Naive B cell (primary cell): Measurements from ENCODE around the gene TLE1. TPM values are rescaled to one million over a fixed set of nuclear protein-coding genes. Genes with fewer than 3 reads are reported as not detected.
"Not testable (repeated sequence)": the region's sequence is repeated elsewhere in the genome, so short reads cannot be mapped to it uniquely, and the experiment has no call there.

Source experiments
- ATAC-seq, 2 donors: fragments of 150-1000 bp; cut with Tn5 transposase; 2 replicates each; pipeline ENCODE4 v1.10.0; 2021; ENCODE audit warnings: low read depth in 2 of 2, mild to moderate bottlenecking in 2 of 2, moderate library complexity in 2 of 2
- DNase-seq: peaks from one replicate; pipeline ENCODE4 v3.0.0; 2022
- H3K27ac Mint-ChIP-seq, 6 donors: one replicate each; pipeline ENCODE4 v1.8.0; 2020 to 2022; ENCODE audit warnings: mild to moderate bottlenecking in 6 of 6, mixed read lengths in 6 of 6, moderate library complexity in 5 of 6, inconsistent platforms in 2 of 6
- H3K27me3 Mint-ChIP-seq, 3 donors: one replicate each; pipeline ENCODE4 v1.8.0; 2021 to 2022; ENCODE audit warnings: mixed read lengths in 3 of 3, mild to moderate bottlenecking in 1 of 3
- H3K36me3 Mint-ChIP-seq, 2 donors: one replicate each; pipeline ENCODE4 v1.8.0; 2020 to 2022; ENCODE audit warnings: mixed read lengths in 2 of 2, inconsistent platforms in 1 of 2, mild to moderate bottlenecking in 1 of 2
- H3K4me1 Mint-ChIP-seq, 3 donors: one replicate each; pipeline ENCODE4 v1.8.0; 2020 to 2022; ENCODE audit warnings: mixed read lengths in 3 of 3, inconsistent platforms in 1 of 3, mild to moderate bottlenecking in 1 of 3, moderate library complexity in 1 of 3
- H3K4me3 Mint-ChIP-seq, 8 donors: one replicate each; pipeline ENCODE4 v1.8.0; 2020 to 2022; ENCODE audit warnings: mild to moderate bottlenecking in 8 of 8, mixed read lengths in 8 of 8, moderate library complexity in 8 of 8, inconsistent platforms in 2 of 8
- H3K9me3 Mint-ChIP-seq, 7 donors: one replicate each; pipeline ENCODE4 v1.8.0; 2020 to 2022; ENCODE audit warnings: mixed read lengths in 7 of 7, mild to moderate bottlenecking in 5 of 7, inconsistent platforms in 2 of 7, moderate library complexity in 1 of 7
- polyA plus RNA-seq, 6 donors: library from polyadenylated mRNA; unstranded; fragments of 300-500 nt; fragmentation: Illumina TruSeq; gene quantifications; one replicate each; pipeline ENCODE4 v1.2.3, GENCODE V29; 2021; ENCODE audit warnings: low read depth in 6 of 6

Gene TLE1
- 100 to 1,000 TPM in 4 of 6 donors, 10 to 100 TPM in 2; 86.2 to 241 (median 152) TPM for polyA plus RNA-seq

DNA sequence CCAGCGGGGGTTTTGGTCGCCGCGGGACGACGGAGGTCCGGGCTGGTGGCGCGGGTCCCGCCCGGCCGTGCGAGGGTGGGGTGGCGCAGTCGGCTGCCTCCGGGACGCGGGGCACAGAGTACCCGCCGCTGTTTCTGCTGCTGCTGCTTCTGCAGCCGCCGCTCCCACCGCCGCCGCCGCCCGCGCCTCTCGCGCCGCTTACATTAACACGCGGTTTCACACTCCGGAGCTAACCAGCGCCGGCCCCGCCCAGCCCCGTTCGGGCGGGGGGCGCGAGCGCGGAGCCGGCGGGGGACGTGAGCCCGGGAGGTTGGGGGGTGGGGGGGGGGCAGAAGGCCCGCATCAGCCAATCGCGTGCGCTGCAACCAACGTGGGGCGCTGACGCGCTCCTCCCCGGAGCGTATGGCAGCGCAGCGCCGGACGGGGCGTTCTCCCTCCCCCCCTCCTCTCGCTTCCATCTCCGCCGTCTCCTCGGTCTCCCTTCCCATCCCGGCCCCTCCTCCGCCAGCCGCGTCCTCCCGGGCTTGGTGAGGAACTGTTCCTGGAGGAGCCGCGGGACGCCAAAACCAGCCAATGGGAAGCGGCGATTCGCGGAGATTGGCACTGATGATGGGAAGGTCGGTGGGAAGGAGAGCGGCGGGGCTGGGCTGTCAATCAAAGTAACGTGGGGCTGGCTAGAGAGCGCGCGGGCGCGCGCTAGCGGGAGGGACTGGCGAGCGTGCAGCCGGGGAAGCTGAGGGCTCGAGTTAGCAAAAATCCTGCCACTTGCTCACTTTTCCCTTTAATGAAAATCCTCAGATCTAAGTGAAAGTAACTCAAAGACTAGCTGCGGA, at the start of gene TLE1:
TSS of gene TLE1 (minus strand) at position 205 of the 833 bp plus-strand sequence. CDS start 1,307 bp downstream, outside the sequence.
- H3K27ac Mint-ChIP-seq, result peak within 1 kb of the TSS; percentile 95 to 98 (median 97)
- peaks cover 9 to 19% (median 14%) of the 10 kb centered on the region in 3 donors for H3K4me1 Mint-ChIP-seq
- H3K36me3 Mint-ChIP-seq, result no peaks in the 10 kb centered on the region
- peak; percentile 93 for DNase-seq
- peaks cover 0 to 4% (median 0%) of the 10 kb centered on the region in 3 donors for H3K27me3 Mint-ChIP-seq
- H3K9me3 Mint-ChIP-seq, result no peaks in the 10 kb centered on the region
- peak; percentile 68 to 72 for ATAC-seq
- peak within 1 kb of the TSS in 6 of 8 donors; percentile 93 to 99 (median 98) for H3K4me3 Mint-ChIP-seq

DNA sequence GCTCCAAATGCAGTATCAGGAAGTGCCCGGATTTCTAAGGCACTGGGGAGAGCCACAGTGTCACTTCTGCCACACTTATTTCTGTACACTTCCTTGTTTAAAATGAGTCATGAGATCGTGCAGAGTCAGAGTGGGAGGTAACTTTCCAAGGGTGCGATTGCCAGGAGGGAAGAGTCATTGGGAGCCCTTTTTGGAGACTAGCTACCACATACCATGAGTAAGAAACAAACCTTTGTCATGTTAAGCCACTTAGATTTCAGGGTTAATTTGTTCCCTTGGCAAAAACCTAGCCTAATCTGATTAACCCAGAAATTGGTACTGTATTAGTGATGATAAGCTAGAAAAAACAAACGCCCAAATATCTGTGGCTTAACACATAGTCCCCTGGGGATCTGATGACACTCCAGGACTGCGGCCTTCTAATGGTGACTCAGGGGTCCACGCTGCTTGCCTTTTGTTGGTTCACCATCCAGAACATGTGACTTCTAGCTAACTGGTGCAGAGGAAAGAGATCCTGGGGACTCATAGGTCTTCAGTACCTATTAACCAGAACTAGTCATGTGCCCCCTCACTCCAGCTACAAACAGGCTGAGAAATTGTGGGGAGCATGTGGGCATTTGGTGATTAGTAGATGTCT, 48.6 kb upstream of the TLE1 start:
- Mint-ChIP-seq H3K36me3 (peaks cover 0 to 9% of the 10 kb centered on the region in 2 donors), H3K9me3 (peaks cover 0 to 20% (median 6%) of the 10 kb centered on the region in 7 donors), H3K4me3 (peak overlapping the region in 1 of 8 donors; percentile 17), H3K4me1 (no peaks in the 10 kb centered on the region), H3K27me3 (no peaks in the 10 kb centered on the region), H3K27ac (no peak overlapping the region)
- ATAC-seq, result no peak
- DNase-seq, result no peak

DNA sequence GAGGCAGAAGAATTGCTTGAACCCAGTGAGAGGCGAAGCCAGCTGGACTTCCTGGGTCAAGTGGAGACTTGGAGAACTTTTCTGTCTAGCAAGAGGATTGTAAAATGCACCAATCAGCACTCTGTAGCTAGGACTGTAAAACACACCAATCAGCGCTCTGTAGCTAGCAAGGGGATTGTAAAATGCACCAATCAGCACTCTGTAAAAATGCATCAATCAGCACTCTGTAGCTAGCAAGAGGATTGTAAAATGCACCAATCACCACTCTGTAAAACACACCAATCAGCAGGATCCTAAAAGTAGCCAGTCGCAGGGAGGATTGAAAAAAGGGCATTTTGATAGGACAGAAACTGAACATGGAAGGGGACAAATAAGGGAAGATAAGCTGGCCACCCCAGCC, 41.2 kb upstream of the TLE1 start:
- H3K36me3 Mint-ChIP-seq, DNase-seq, H3K9me3 Mint-ChIP-seq, ATAC-seq, H3K27me3 Mint-ChIP-seq: not testable (repeated sequence)
- peaks cover 12 to 31% (median 19%) of the 10 kb centered on the region in 3 donors for H3K4me1 Mint-ChIP-seq
- H3K27ac Mint-ChIP-seq, result peak overlapping the region in 3 of 6 donors; percentile 65 to 86 (median 71)
- peak overlapping the region in 1 of 8 donors; percentile 15 for H3K4me3 Mint-ChIP-seq

DNA sequence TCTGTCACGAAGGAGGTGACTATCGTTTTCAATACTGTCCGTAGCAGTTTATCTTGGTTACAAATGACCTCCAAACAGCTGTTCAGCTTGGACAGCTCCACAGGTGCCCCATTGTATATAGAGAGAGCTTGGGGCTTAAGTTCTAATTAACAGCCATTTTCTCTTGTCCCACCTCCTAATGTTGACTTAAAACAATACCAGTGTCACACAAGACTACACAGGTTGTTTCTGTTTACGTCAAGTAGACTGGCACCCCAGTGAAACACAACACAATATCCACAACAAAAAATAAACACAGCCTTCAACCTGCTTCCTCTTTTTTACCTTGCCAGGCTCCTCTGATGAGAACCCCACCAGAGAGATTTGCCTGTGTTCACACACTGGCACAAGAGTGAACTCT, 39.8 kb upstream of the TLE1 start:
- DNase-seq (peak; percentile 66), ATAC-seq (peak; percentile 83)
- H3K9me3 Mint-ChIP-seq, result peaks cover 0 to 2% (median 0%) of the 10 kb centered on the region in 7 donors
- H3K4me1 Mint-ChIP-seq, result peaks cover 12 to 31% (median 19%) of the 10 kb centered on the region in 3 donors
- H3K36me3 Mint-ChIP-seq, result no peaks in the 10 kb centered on the region
- peak overlapping the region; percentile 25 to 96 (median 88) for H3K27ac Mint-ChIP-seq
- H3K4me3 Mint-ChIP-seq, result peak overlapping the region; percentile 29 to 85 (median 70)
- H3K27me3 Mint-ChIP-seq, result no peaks in the 10 kb centered on the region

DNA sequence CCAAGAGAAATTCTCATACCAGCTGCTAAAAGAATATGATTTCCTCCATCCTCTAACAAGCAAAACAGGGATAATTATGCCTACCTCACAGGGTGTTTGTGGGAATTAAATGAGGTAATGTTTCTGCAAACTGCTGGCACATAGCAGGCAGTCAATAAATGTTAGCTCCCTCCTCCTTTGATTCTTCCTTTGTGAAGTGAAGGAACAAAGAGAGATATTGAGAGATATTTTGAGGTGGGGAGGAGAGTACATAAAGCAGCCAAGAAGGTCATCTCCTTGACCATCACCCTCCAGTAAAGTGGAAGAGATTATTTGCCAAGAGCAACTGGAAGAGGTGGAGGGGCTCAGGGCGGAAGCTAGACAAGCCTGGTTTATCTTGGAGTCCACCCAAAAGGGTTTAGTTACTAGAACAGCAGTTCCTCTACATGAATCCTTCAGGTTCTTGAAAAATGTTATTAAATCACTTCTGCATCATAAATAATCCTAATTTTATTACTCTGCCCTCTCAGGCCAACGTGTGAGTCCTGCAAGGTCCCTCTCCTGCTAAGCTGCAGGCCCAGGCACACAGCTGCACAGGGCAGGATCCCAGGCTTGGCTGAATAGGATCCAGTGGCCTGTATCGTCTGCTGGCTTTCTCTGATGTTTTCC, 35.0 kb upstream of the TLE1 start:
- Mint-ChIP-seq H3K4me3 (no peak overlapping the region), H3K27me3 (no peaks in the 10 kb centered on the region), H3K9me3 (peaks cover 0 to 4% (median 1%) of the 10 kb centered on the region in 7 donors), H3K36me3 (peaks cover 0 to 3% of the 10 kb centered on the region in 2 donors), H3K4me1 (peaks cover 10 to 24% (median 24%) of the 10 kb centered on the region in 3 donors), H3K27ac (peak overlapping the region in 2 of 6 donors; percentile 27 to 59)
- no peak for ATAC-seq
- DNase-seq, result no peak

DNA sequence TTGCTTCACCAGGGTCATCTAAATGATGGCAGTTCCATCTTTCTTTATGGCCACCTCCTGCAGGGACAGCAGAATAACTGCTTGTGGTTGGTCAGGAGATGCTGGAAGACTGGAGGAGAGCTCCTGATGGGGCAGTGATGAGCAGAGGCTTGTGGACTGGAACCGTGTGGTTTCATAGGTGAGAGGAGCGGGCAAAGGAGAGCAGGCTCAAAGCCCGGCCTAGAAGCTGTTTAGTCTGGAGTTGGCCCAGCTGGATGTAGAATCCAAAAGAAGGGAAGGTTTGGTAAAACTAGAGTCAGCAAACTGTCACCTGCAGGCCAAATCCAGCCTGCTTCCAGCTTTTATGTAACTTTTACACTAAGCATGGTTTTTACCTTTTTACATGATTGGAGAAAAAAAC, 32.9 kb upstream of the TLE1 start:
- Mint-ChIP-seq H3K27ac (peak overlapping the region in 1 of 6 donors; percentile 72), H3K4me1 (peaks cover 3 to 10% (median 5%) of the 10 kb centered on the region in 3 donors), H3K9me3 (peaks cover 0 to 5% (median 1%) of the 10 kb centered on the region in 7 donors), H3K27me3 (no peaks in the 10 kb centered on the region), H3K4me3 (no peak overlapping the region), H3K36me3 (peaks cover 0 to 6% of the 10 kb centered on the region in 2 donors)
- no peak for DNase-seq
- no peak for ATAC-seq

DNA sequence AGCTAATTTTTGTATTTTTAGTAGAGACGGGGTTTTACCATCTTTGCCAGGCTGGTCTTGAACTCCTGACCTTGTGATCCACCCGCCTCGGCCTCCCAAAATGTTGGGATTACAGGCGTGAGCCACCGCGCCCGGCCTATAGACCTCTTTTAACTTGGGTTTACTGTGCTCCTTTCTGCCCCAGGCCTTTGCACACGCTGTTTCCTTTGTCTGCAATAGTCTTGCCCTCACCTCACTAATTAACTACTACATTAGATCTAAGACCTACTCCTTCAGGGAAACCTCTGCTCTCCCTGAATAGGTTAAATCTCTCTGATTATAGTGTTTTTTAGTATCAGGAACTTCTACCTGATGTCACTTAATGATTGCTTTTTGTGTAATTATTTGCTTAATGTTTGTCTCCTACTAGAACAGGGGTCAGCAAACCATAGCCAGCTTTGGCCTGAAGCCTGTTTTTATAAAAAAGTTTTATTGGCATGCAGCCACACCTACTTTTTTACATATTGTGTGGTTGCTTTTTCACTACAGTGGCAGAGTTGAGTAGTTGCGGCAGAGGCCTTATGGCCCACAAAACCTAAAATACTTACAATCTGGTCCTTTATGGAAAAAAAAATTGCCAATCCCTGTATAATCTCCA, 31.2 kb upstream of the TLE1 start:
- H3K4me3 Mint-ChIP-seq, result no peak overlapping the region
- H3K27ac Mint-ChIP-seq, result no peak overlapping the region
- H3K27me3 Mint-ChIP-seq, result no peaks in the 10 kb centered on the region
- H3K4me1 Mint-ChIP-seq, result peaks cover 3 to 9% (median 4%) of the 10 kb centered on the region in 3 donors
- H3K36me3 Mint-ChIP-seq, result peaks cover 0 to 6% of the 10 kb centered on the region in 2 donors
- peaks cover 0 to 5% (median 1%) of the 10 kb centered on the region in 7 donors for H3K9me3 Mint-ChIP-seq
- no peak for ATAC-seq
- no peak for DNase-seq

DNA sequence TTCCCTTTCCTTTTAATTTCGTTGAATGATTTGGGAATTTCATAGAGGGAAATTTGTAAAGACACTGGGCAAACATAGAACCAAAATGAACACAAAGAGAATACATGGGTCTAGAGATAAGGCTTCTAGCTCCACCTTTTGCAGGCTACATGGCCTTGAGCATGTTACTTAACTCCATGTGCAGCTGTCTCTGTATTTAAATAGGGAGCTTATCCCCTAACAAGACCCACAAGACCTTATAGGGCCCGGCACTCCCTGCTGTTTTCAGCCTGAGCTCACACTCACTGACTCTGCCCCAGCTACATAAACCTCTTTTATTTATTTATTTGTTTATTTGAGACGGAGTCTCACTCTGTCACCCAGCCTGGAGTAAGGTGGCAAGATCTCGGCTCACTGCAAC, 30.6 kb upstream of the TLE1 start:
- no peak for DNase-seq
- no peak overlapping the region for H3K27ac Mint-ChIP-seq
- H3K9me3 Mint-ChIP-seq, result peaks cover 0 to 5% (median 1%) of the 10 kb centered on the region in 7 donors
- ATAC-seq, result no peak
- peaks cover 3 to 9% (median 4%) of the 10 kb centered on the region in 3 donors for H3K4me1 Mint-ChIP-seq
- H3K27me3 Mint-ChIP-seq, result no peaks in the 10 kb centered on the region
- no peak overlapping the region for H3K4me3 Mint-ChIP-seq
- H3K36me3 Mint-ChIP-seq, result peaks cover 0 to 6% of the 10 kb centered on the region in 2 donors

DNA sequence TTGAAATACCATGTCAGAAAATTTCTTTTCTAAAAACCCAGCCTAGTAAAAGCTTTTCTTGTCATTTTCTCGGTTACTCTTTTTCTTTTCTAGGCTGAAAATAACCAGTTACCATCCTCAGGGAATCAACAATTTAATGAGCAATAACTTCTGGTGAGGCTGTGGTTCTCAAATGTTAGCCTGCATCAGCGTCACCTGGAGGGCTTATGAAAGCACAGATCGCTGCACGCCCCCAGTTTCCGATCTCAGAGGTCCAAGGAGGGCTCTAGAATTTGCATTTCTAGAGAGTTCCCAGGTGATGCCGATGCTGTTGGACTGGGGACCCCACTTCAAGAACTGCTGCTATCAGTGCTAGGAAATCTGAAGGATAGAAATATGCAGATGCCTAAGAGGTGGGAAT, 28.9 kb upstream of the TLE1 start:
- DNase-seq (no peak), ATAC-seq (no peak)
- Mint-ChIP-seq H3K4me3 (no peak overlapping the region), H3K27me3 (no peaks in the 10 kb centered on the region), H3K36me3 (peaks cover 0 to 6% of the 10 kb centered on the region in 2 donors), H3K9me3 (peaks cover 0 to 5% (median 1%) of the 10 kb centered on the region in 7 donors), H3K4me1 (peaks cover 0 to 4% (median 0%) of the 10 kb centered on the region in 3 donors), H3K27ac (peak overlapping the region in 1 of 6 donors; percentile 27)

DNA sequence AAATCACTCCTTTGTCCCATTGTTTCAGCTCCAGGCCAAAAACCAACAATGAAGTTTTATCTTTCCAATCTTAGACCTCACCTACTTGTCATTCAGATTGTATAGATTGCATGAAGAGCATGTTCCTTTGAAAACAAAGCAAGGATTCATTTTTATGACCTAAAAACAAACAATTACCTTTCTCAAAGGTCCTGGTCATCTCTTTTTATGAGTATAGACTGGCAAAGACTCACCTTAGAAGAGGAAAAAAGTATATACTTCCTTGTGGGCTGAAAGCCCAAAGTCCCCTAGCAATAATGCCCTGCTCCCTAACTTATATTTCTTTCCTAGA, 28.4 kb upstream of the TLE1 start:
- Mint-ChIP-seq H3K4me3 (no peak overlapping the region), H3K27me3 (no peaks in the 10 kb centered on the region), H3K4me1 (peaks cover 0 to 4% (median 3%) of the 10 kb centered on the region in 3 donors), H3K9me3 (peaks cover 0 to 5% (median 1%) of the 10 kb centered on the region in 7 donors), H3K36me3 (peaks cover 0 to 6% of the 10 kb centered on the region in 2 donors), H3K27ac (peak overlapping the region in 2 of 6 donors; percentile 5 to 14)
- DNase-seq (no peak), ATAC-seq (no peak)

DNA sequence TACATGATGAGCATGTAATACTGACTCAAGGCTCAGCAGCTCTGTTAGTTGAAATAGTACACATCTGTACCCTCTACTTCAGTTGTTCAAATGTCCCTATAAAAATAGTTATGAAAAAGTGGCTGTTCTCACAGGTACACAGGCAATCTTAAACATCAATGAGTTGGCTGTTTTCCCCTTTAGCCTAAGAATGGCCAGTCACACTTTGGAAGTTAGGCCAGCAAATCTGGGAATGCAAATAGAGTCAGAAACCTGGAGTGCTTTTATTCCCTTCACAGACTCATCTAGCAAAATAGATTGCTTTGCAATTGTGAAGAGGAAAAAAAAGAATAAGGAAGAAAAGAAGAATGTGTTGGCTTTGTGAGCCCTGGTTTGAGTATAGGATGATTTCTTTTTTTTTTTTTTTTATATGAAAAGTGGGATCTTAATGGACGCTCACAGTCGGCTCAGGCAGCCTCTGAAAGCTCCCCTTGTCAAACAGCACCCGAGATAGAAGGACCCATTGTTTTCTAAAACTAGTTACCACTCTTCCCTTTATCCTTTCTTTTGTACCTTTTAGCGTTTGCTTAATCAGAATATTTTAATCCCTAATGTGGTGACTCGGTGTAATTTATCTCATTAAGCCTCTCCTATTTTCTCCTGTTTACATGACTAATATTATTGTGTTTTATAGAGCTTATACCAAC, 27.9 kb upstream of the TLE1 start:
- Mint-ChIP-seq H3K36me3 (peaks cover 0 to 6% of the 10 kb centered on the region in 2 donors), H3K27ac (no peak overlapping the region), H3K4me3 (no peak overlapping the region), H3K4me1 (peaks cover 0 to 4% (median 3%) of the 10 kb centered on the region in 3 donors), H3K9me3 (peaks cover 0 to 5% (median 1%) of the 10 kb centered on the region in 7 donors), H3K27me3 (no peaks in the 10 kb centered on the region)
- DNase-seq (no peak), ATAC-seq (no peak)

DNA sequence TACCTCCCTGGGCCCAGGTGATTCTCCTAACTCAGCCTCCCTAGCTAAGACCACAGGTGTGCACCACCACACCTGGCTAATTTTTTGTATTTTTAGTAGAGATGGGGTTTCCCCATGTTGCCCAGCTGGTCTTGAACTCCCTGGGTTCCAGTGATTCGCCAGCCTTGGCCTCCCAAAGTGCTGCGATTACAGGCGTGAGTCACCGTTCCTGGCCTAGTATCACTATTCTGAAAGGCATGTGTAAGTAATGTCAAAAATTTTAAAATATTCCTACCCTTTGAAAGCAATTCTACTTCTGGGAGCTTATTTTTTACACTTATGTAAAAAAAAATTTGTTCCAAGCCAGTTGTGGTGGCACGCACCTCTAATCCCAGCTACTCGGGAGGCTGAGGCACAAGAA, 27.1 kb upstream of the TLE1 start:
- Mint-ChIP-seq H3K4me3 (no peak overlapping the region), H3K36me3 (peaks cover 0 to 6% of the 10 kb centered on the region in 2 donors), H3K9me3 (peaks cover 0 to 5% (median 1%) of the 10 kb centered on the region in 7 donors), H3K27ac (no peak overlapping the region), H3K27me3 (no peaks in the 10 kb centered on the region), H3K4me1 (peaks cover 0 to 7% (median 6%) of the 10 kb centered on the region in 3 donors)
- DNase-seq (no peak), ATAC-seq (no peak)
